ENCODE results near the gene PTPRN2. TPM values are rescaled to one million over a fixed set of nuclear protein-coding genes. Genes with fewer than 3 reads are reported as not detected.

PTPRN2 gene
- total and polyA plus RNA-seq, 2 of the 8 experiments (the other 6 are each of a cell fraction or from before 2014, with no cell fraction given): 2.6 to 4.5 TPM

- Histone ChIP-seq H3K23ac (ENCODE audit: insufficient read length) (no peak overlapping the region), H3K14ac (ENCODE audit: insufficient read length) (no peak overlapping the region), H4K20me1 (replicated peaks in 1 of 2; ENCODE audit: control insufficient read depth in 1 of 2, insufficient read depth in 2 of 2, low read length in 2 of 2) (no peaks in the 10 kb centered on the region), H4K5ac (ENCODE audit: insufficient read length, low read depth, low read length) (no peak overlapping the region), H3K4me2 (ENCODE audit: insufficient read depth in 1 of 2, low read depth in 2 of 2, low read length in 2 of 2) (no peak overlapping the region), H3K23me2 (ENCODE audit: low read depth, low read length) (no peaks in the 10 kb centered on the region), H3K56ac (replicated peaks; ENCODE audit: insufficient read length, low read depth, low read length) (no peak overlapping the region), H2AK5ac (ENCODE audit: low read depth, low read length) (no peak overlapping the region), H3K4me3 (ENCODE audit: extremely low read depth in 1 of 4, insufficient read depth in 2 of 4, low read depth in 3 of 4, low read length in 4 of 4) (no peak overlapping the region), H2BK12ac (ENCODE audit: low read depth, low read length) (no peak overlapping the region), H2BK15ac (ENCODE audit: low read length) (no peak overlapping the region), H2BK5ac (ENCODE audit: low read depth, low read length) (no peak overlapping the region), H3K9ac (replicated peaks in 1 of 4; ENCODE audit: extremely low read depth in 1 of 4, low read depth in 3 of 4, low read length in 3 of 4) (no peak overlapping the region), H4K8ac (ENCODE audit: extremely low read depth, insufficient read depth, low read length) (no peak overlapping the region), H3K4me1 (replicated peaks in 1 of 4; ENCODE audit: control insufficient read depth in 3 of 4, insufficient read depth in 4 of 4, low read length in 3 of 4) (no peaks in the 10 kb centered on the region), H3K4ac (replicated peaks; ENCODE audit: insufficient read length, low read depth, low read length) (no peak overlapping the region), H4K91ac (replicated peaks; ENCODE audit: insufficient read length, low read length) (no peak overlapping the region), H2AFZ (ENCODE audit: low read length) (no peak overlapping the region), H3K27ac (ENCODE audit: low read depth, low read length) (no peak overlapping the region), H3K9me3 (ENCODE audit: insufficient read depth in 2 of 2, low read depth in 1 of 2, low read length in 1 of 2) (0 out of 4 replicates have a peak, but pooled peaks cover 0 to under 1% of the 10 kb centered on the region in 2 experiments), H3K27me3 (replicated peaks in 1 of 4; ENCODE audit: control insufficient read depth in 3 of 4, extremely low read depth in 1 of 4, insufficient read depth in 3 of 4, low read length in 3 of 4) (no peaks in the 10 kb centered on the region), H3K79me2 (ENCODE audit: control insufficient read depth in 1 of 2, insufficient read depth in 2 of 2, low read length in 2 of 2) (no peaks in the 10 kb centered on the region), H3K36me3 (ENCODE audit: control insufficient read depth in 2 of 4, insufficient read depth in 4 of 4, low read length in 3 of 4) (no peaks in the 10 kb centered on the region), H2BK20ac (ENCODE audit: low read length) (no peak overlapping the region), H3K18ac (ENCODE audit: extremely low read depth, low read length) (no peak overlapping the region), H2BK120ac (replicated peaks; ENCODE audit: low read depth, low read length) (no peak overlapping the region), H3K79me1 (ENCODE audit: low read depth, low read length) (no peaks in the 10 kb centered on the region)
- FAIRE-seq (no peak), DNase-seq (ENCODE audit: low read depth in 1 of 2, low spot score in 2 of 2) (no peak)
- WGBS, 2 experiments (ENCODE audit: extremely low coverage in 1 of 2, insufficient coverage in 1 of 2, insufficient read length in 1 of 2, insufficient replicate concordance in 2 of 2, low coverage in 1 of 2, low lambda C conversion rate in 2 of 2, missing lambda C conversion rate in 1 of 2): 84% methylated on average over 19 of the region's 19 CpGs; no CpG with 5 or more reads in 1 of the 2 experiments
- CTCF ChIA-PET (ENCODE audit: partially characterized antibody): interaction anchor here (0.8 to 2.0 kb wide), 3 partner anchors 15 to 51 kb away, joined by 3 to 9 read pairs (median 5); no protein-coding TSS in a partner anchor
- POLR2A ChIA-PET (ENCODE audit: partially characterized antibody): no interaction called here
- TF ChIP-seq GABPA (IDR thresholded peaks at IDR 0.05; ENCODE audit: borderline replicate concordance, insufficient read depth, low read length): 0 out of 2 replicates have a peak, but pooled peaks have one; percentile 32
- no peak for TF ChIP-seq ATF2 (IDR thresholded peaks at IDR 0.05; ENCODE audit: low read length)
- TF ChIP-seq POU5F1 (IDR thresholded peaks at IDR 0.05; ENCODE audit: low read depth, low read length): no peak
- TF ChIP-seq USF2 (IDR thresholded peaks at IDR 0.05; ENCODE audit: low read length): no peak
- TF ChIP-seq YY1 (IDR thresholded peaks at IDR 0.05; ENCODE audit: low read depth, low read length): no peak
- TF ChIP-seq SIN3A (conservative IDR thresholded peaks at IDR 0.05 in 1 of 2, IDR thresholded peaks at IDR 0.05 in 1 of 2; ENCODE audit: low read depth in 1 of 2, low read length in 2 of 2): no peak
These were observed 163.1 kb downstream of the PTPRN2 start for GRCh38 chr7:158424531-158424930.

Data from H1 (cell line).